GM10847 (cell line): ENCODE results near the gene S100A3.

Experiments
- POLR2A ChIP-seq: IDR thresholded peaks from 2 replicates; pipeline ENCODE4 v1.6.1; 2011; ENCODE audit not compliant: insufficient read length; ENCODE audit errors: extremely low read depth

Gene S100A3

DNA sequence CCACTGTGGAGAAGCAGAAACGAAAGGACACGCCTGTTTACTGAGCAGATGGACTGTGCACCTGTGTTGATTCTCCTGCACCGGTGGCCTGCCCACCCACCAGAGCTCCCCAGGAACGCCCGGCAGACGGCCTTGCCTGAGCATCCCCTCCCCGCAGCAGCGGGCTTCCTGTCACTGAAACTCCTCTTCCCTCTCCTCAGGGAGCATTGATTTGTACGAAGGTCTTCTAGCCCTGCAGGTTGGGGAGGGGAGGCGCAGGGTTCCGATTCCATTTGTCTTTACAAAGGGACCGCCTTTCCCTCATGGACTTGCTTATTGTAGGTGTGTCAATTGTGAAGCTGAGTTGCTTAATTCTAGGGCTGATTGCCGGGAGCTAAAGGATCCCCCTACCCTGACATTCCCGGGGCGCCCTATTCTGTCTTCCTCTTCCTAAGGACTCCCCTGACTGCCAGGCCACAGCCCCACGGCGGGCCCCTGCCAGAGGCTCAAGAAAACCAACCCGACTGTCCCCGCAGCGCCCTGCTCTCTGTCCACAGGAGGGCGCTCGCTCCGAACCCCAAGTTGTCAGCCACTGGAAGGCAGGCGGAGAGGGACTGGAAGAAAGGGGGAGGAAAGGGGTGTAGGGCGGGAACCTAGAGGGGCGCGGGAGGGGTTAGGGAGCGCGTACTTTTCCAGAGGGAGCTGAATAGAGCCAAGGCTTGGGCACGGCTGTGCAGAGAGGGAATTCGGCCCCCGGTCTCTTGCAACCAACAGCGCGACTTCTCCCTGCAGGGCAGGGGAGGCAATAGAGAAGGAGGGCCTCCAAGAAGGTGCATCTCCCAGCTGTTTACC is 16.1 kb downstream of the S100A3 start:
- no peak for TF ChIP-seq POLR2A

DNA sequence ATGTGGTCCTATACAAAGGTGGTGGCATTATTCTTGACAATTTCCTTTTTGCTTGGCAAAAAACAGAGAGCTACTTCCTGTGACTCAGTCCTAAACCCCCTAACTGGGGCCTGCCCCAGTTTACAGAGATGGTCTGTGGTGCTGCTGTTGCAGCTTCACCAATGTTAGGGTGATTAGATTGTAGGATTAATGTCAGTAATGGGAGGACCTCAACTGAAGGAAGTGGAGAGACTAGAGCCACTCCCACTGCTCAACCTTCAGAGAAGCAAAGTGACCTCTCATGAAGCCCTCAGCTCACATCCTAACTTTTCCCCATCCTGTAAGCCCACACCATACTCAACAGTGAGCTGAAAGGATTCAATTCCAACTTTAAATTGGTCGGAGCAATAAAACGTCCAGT is 16.9 kb downstream of the S100A3 start:
- TF ChIP-seq POLR2A, result no peak

GRCh38 chr1:153531638-153532037 is 17.4 kb downstream of the S100A3 start:
- TF ChIP-seq POLR2A, result no peak

GRCh38 chr1:153527683-153528040 is 21.4 kb downstream of the S100A3 start:
- no peak for TF ChIP-seq POLR2A

DNA sequence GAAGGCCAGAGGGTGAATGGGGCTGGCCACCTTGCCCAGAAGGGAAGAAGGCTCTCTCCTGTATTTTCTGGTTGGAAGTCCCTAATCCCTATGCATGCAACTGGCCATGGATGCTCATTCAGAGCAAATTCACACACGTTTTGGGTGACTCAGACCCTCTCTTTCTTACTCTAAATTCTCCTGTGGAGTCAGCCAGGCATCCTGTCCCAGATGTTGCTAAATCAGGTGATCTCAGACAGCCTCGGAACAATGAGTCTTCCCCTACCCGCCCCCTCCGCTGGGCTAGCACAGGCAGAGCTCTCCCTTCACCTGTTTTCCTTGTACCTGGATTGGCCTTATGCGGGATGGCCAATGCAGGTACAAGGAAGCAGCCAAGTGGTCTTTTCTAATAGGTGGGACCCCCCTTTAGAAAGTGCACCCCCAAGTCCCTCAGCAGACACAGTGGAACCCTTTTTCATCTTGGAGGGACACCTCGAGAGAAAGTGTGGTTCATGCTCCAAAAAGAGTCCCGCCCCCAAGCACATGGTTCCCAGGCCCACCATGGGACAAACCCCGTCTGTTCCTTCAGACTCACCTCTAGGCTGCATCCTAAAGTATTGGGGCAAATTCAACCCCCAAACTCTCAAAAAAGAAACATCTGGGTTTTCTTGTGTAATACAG is 21.9 kb downstream of the S100A3 start:
- TF ChIP-seq POLR2A, result no peak

DNA sequence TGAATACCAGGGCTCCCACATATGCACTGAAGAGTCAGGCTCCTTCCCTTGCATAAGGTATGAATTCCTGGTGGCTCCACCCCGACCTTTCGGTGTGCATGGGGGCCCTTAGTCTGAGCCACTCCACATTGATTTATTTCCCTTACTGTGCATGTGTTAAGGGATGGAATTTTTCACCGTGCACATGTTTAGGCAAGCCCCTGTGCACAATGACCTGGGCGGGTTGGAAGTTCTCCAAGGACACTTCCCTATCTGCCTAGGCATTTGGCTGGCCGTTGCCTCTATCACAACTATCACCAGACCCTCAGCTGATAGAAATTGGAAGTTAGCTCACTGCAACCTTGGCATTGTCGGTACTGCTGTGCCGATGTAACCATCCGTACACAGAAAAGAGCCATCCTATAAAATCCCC is 22.9 kb downstream of the S100A3 start:
- TF ChIP-seq POLR2A, result no peak

DNA sequence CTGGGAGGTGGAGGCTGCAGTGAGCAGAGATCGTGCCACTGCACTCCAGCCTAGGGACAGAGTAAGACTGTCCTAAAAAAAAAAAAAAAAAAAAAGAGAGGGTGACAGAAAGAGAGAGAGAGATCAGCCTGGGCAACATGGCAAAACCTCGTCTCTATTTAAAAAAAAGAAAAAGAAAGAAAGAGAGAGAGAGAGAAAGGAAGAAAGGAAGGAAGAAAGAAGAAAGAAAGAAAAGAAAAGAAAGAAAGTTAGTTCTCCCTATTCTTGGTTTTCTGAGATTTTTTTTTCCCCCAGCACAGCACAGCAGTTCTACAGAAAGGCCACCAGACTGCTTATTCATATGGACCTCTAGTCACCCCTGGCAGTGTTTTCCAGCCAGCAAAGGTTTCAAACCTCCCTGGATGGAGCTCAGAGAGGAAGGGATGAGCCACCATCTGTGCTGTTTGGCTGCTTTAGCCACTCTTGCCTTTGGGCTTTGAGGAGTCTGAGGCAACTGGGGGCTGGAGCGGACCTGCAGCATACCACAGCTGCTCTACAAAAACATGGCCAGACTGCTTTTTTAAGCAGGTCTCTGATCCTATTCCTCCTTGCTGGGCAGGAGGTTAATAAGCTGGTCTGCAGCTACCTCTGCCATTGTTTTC is 23.9 kb downstream of the S100A3 start:
- no peak for TF ChIP-seq POLR2A

DNA sequence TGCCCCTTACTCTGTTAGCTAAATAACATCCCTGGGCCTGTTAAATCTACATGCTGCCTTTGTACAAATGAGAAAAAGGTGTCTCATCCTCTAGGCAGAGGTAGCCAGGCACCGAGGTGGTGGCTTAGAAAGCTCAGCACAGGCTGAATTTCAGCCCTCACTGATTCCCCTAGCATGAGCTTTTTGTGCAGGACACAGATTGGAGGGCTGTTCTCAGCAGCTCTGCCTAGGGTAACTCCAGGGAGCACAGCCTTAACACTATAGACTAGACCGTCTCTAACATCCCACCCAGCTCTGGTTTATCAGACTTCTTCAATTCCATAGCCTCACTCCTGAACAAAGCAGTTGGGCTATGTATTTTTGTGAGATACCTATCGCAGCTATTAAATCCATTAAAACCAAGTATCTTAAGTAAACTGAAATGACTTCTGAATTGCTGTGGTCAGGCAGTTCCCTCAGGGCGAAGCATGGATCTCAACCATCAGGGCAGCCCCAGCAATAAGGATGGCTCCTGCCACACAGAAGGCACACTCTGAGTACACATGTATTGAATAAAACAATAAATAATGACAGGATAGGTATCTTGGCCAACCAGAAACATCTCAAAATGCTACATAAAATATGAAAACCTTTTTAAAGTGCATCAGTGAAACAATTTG is 28.1 kb downstream of the S100A3 start:
- no peak for TF ChIP-seq POLR2A

GRCh38 chr1:153519242-153519641 is 29.8 kb downstream of the S100A3 start:
- TF ChIP-seq POLR2A, result no peak

DNA sequence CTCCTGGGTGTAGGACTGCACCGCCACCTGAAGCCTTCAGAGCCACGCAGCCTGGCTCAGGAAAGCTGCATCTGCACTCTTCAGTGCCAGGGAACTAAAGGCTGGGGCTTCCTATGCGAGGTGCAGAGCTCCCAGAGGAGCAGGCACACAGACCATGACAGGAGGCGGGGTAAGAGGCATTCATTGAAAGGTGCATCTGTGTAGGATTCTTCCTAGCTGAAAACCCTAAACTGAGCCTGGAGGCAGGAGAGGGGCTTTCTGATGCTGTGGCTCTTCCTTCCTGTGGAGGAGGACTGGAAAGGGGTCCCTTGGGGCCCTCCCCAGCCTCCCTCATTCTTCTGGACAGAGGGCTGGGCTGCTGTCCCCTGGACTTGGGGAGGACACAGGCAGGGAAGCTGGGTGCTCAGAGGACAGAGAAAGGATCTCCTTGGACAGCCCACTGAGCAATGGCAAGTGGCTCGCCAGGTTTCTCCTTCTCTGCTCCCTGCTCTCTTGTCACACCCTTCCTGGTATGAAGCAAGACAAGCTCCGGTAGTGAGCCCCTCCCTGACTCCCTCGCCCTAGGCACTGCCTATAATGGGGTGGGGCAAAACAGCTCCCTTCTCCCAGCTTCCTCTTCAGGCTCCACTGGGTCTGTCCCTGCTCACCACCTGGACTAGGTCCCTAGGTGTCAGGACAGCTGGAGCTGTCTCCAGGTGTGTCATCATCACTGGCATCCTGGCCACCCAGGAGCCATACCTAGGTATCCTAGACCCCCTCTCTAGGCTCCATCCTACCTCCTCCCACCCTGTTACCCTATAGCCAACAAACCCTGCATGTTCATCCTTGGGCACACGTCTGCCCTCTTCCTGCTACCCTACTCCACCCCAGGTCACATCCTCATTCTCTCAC is 33.3 kb downstream of the S100A3 start:
- TF ChIP-seq POLR2A, result no peak

- no peak for TF ChIP-seq POLR2A
Measured at GRCh38 chr1:153513666-153514065, 35.4 kb downstream of the S100A3 start.

DNA sequence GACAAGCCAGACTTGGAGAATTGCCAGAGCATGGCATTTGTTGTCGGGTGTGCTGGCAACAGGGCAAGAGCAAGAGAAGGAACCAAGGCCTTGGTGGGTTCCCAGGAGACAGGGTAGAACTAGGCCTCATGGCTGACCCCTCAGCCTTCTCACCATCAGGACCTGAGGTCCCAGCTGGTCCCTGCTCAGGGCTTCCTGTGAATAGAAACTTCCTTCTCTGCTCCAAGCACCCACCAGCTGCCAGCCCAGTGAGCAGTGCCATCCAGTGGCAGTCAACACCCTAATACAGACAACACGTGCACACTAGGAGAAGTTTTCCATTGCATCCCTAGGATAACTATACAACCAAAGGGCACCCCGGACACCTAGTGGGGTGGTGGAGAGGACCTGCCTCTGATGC is 36.0 kb downstream of the S100A3 start:
- TF ChIP-seq POLR2A, result no peak

GRCh38 chr1:153510984-153511410 is 38.1 kb downstream of the S100A3 start:
- no peak for TF ChIP-seq POLR2A

- TF ChIP-seq POLR2A, result no peak
Measured at GRCh38 chr1:153509729-153510354, 39.2 kb downstream of the S100A3 start.
